Vagina (tissue), 2 donors: ENCODE data around the gene CSK. TPM values are rescaled to one million over a fixed set of nuclear protein-coding genes. Genes with fewer than 3 reads are reported as not detected.

ENCODE experiments used
- DNase-seq, 2 donors: peaks; one replicate each; pipeline ENCODE4 v3.0.0-alpha.2; 2017; ENCODE audit errors: extremely low spot score in 2 of 2
- H3K27ac ChIP-seq: fragments of 200-600 bp; sonication (generic); one replicate; pipeline ENCODE4 v1.5.1; 2019
- H3K27me3 ChIP-seq: fragments of 200-600 bp; sonication (generic); one replicate; pipeline ENCODE4 v1.5.1; 2019
- H3K36me3 ChIP-seq, 2 donors: fragments of 200-600 bp; sonication (generic); one replicate each; pipeline ENCODE4 v1.5.1; 2017 to 2019
- H3K4me1 ChIP-seq: fragments of 200-600 bp; sonication (generic); one replicate; pipeline ENCODE4 v1.5.1; 2019
- H3K4me3 ChIP-seq, 2 donors: fragments of 200-600 bp; sonication (generic); 1 replicate in 1 of 2; 2 replicates in 1 of 2; pipeline ENCODE4 v1.5.1; 2016 to 2019
- H3K9me3 ChIP-seq: fragments of 200-600 bp; sonication (generic); one replicate; pipeline ENCODE4 v1.5.1; 2019
- CTCF ChIP-seq, 3 experiments: fragments of 450-650 bp in 2 of 3; fragments of 200-600 bp in 1 of 3; sonication (generic) in 1 of 3; IDR thresholded peaks; one replicate each; pipeline ENCODE4 v1.5.1; 2017 to 2019; ENCODE audit warnings: antibody characterized with exemption in 3 of 3, mild to moderate bottlenecking in 2 of 3, moderate library complexity in 2 of 3
- POLR2A ChIP-seq, 2 donors: fragments of 450-650 bp; IDR thresholded peaks; one replicate each; pipeline ENCODE4 v1.6.1; 2017; ENCODE audit warnings: antibody characterized with exemption in 2 of 2, mild to moderate bottlenecking in 2 of 2, moderate library complexity in 2 of 2
- POLR2AphosphoS5 ChIP-seq, 2 donors: sonication (generic); formaldehyde crosslinking; IDR thresholded peaks; one replicate each; pipeline ENCODE4 v1.9.0; 2017; ENCODE audit warnings: antibody characterized with exemption in 2 of 2, mild to moderate bottlenecking in 2 of 2, low read depth in 1 of 2; ENCODE audit not compliant: insufficient read depth in 1 of 2
- intact Hi-C: fragments of 100-400 bp; cut with DNase I; formaldehyde crosslinking; loops from one replicate; pipeline ENCODE4 v1.15.1; 2023
- total RNA-seq: library from RNA; depleted of rRNA; stranded (reverse); fragments of >200 nt; gene quantifications from one replicate; pipeline ENCODE4 v1.2.3, GENCODE V29; 2016

Gene CSK
- total RNA-seq, 1 donor from 2014 or later: 26.3 TPM

GRCh38 chr15:74815961-74816360, 34.1 kb downstream of the CSK start:
- no peaks in the 10 kb centered on the region for H3K36me3 ChIP-seq
- no peaks in the 10 kb centered on the region for H3K9me3 ChIP-seq
- H3K27me3 ChIP-seq: no peaks in the 10 kb centered on the region
- peaks cover 28% of the 10 kb centered on the region for H3K4me1 ChIP-seq
- DNase-seq: no peak
- no peak overlapping the region for H3K4me3 ChIP-seq
- no peak overlapping the region for H3K27ac ChIP-seq
- intact Hi-C loops: no loop called here
- TF ChIP-seq POLR2AphosphoS5 (IDR thresholded peaks at IDR 0.05; ENCODE audit: insufficient read depth in 1 of 2, low read depth in 1 of 2): no peak

GRCh38 chr15:74816624-74817369, 34.9 kb downstream of the CSK start:
- H3K27me3 ChIP-seq: no peaks in the 10 kb centered on the region
- H3K9me3 ChIP-seq: no peaks in the 10 kb centered on the region
- H3K4me1 ChIP-seq: peaks cover 28% of the 10 kb centered on the region
- peak overlapping the region; percentile 16 for H3K27ac ChIP-seq
- no peak for DNase-seq
- H3K36me3 ChIP-seq: no peaks in the 10 kb centered on the region
- no peak for TF ChIP-seq POLR2A (IDR thresholded peaks at IDR 0.05)
- no peak for TF ChIP-seq CTCF (IDR thresholded peaks at IDR 0.05)
- TF ChIP-seq POLR2AphosphoS5 (IDR thresholded peaks at IDR 0.05; ENCODE audit: insufficient read depth in 1 of 2, low read depth in 1 of 2): no peak
- intact Hi-C loops: no loop called here
- H3K4me3 ChIP-seq: no peak overlapping the region

- TF ChIP-seq CTCF (IDR thresholded peaks at IDR 0.05): no peak
- no peak for TF ChIP-seq POLR2A (IDR thresholded peaks at IDR 0.05)
- TF ChIP-seq POLR2AphosphoS5 (IDR thresholded peaks at IDR 0.05; ENCODE audit: insufficient read depth in 1 of 2, low read depth in 1 of 2): peak in 1 of 2 donors; percentile 41
- no peak for DNase-seq
- Histone ChIP-seq H3K36me3 (no peaks in the 10 kb centered on the region), H3K27ac (peak overlapping the region; percentile 16), H3K27me3 (no peaks in the 10 kb centered on the region), H3K4me1 (peaks cover 28% of the 10 kb centered on the region), H3K9me3 (no peaks in the 10 kb centered on the region), H3K4me3 (no peak overlapping the region)
- intact Hi-C loops: no loop called here
Observed at GRCh38 chr15:74817370-74817737, 35.5 kb downstream of the CSK start.

GRCh38 chr15:74820056-74820455, 38.2 kb downstream of the CSK start:
- DNase-seq: no peak
- Histone ChIP-seq H3K4me1 (peaks cover 28% of the 10 kb centered on the region), H3K36me3 (no peaks in the 10 kb centered on the region), H3K27me3 (no peaks in the 10 kb centered on the region), H3K9me3 (no peaks in the 10 kb centered on the region), H3K4me3 (no peak overlapping the region), H3K27ac (no peak overlapping the region)
- no peak for TF ChIP-seq POLR2A (IDR thresholded peaks at IDR 0.05)
- no peak for TF ChIP-seq CTCF (IDR thresholded peaks at IDR 0.05)
- no peak for TF ChIP-seq POLR2AphosphoS5 (IDR thresholded peaks at IDR 0.05; ENCODE audit: insufficient read depth in 1 of 2, low read depth in 1 of 2)
- intact Hi-C loops: no loop called here

GRCh38 chr15:74821091-74821789, 39.4 kb downstream of the CSK start:
- H3K36me3 ChIP-seq: no peaks in the 10 kb centered on the region
- H3K9me3 ChIP-seq: no peaks in the 10 kb centered on the region
- intact Hi-C loops: no loop called here
- no peak overlapping the region for H3K27ac ChIP-seq
- no peak for DNase-seq
- H3K27me3 ChIP-seq: no peaks in the 10 kb centered on the region
- H3K4me3 ChIP-seq: no peak overlapping the region
- H3K4me1 ChIP-seq: peaks cover 28% of the 10 kb centered on the region
- TF ChIP-seq POLR2A (IDR thresholded peaks at IDR 0.05): no peak
- TF ChIP-seq CTCF (IDR thresholded peaks at IDR 0.05): no peak
- no peak for TF ChIP-seq POLR2AphosphoS5 (IDR thresholded peaks at IDR 0.05; ENCODE audit: insufficient read depth in 1 of 2, low read depth in 1 of 2)
